Measurements from ENCODE around the gene CLUH. TPM values are rescaled to one million over a fixed set of nuclear protein-coding genes. Genes with fewer than 3 reads are reported as not detected.

CLUH gene
- polyA plus RNA-seq, 2 donors = 65.2 to 85.5 TPM

GRCh38 chr17:2697611-2698162 is 13.9 kb downstream of the CLUH start:
- H3K27me3 ChIP-seq (ENCODE audit: control insufficient read depth in 1 of 2, insufficient read depth in 2 of 2, low read length in 2 of 2) = no peaks in the 10 kb centered on the region
- H3K36me3 ChIP-seq (ENCODE audit: control insufficient read depth in 2 of 2, insufficient read depth in 2 of 2, low read length in 1 of 2) = peaks cover 19 to 80% of the 10 kb centered on the region in 2 donors
- H3K4me1 ChIP-seq (ENCODE audit: control insufficient read depth in 2 of 2, insufficient read depth in 2 of 2, low read length in 1 of 2) = peaks cover 0 to 13% of the 10 kb centered on the region in 2 donors
- H3K4me3 ChIP-seq (ENCODE audit: low read depth in 1 of 2, low read length in 2 of 2) = no peak overlapping the region
- no peaks in the 10 kb centered on the region for H3K9me3 ChIP-seq (ENCODE audit: control insufficient read depth in 2 of 2, insufficient read depth in 1 of 2, low read depth in 1 of 2, low read length in 1 of 2)
- H3K27ac ChIP-seq (ENCODE audit: low read depth in 2 of 2, low read length in 1 of 2) = no peak overlapping the region
- 96% methylated on average over 40 of the region's 40 CpGs for WGBS, 2 donors

- Histone ChIP-seq H3K4me3 (ENCODE audit: low read depth in 1 of 2, low read length in 2 of 2) (no peak overlapping the region), H3K4me1 (ENCODE audit: control insufficient read depth in 2 of 2, insufficient read depth in 2 of 2, low read length in 1 of 2) (peaks cover 0 to 14% of the 10 kb centered on the region in 2 donors), H3K36me3 (ENCODE audit: control insufficient read depth in 2 of 2, insufficient read depth in 2 of 2, low read length in 1 of 2) (peaks cover 16 to 76% of the 10 kb centered on the region in 2 donors), H3K27me3 (ENCODE audit: control insufficient read depth in 1 of 2, insufficient read depth in 2 of 2, low read length in 2 of 2) (no peaks in the 10 kb centered on the region), H3K9me3 (ENCODE audit: control insufficient read depth in 2 of 2, insufficient read depth in 1 of 2, low read depth in 1 of 2, low read length in 1 of 2) (no peaks in the 10 kb centered on the region), H3K27ac (ENCODE audit: low read depth in 2 of 2, low read length in 1 of 2) (no peak overlapping the region)
- WGBS, 2 donors = 85 to 91% methylated on average over 35 to 36 of the region's 36 CpGs
Measured at GRCh38 chr17:2695961-2696760, 15.4 kb downstream of the CLUH start.

- WGBS, 2 donors = 92 to 94% methylated on average over 28 of the region's 28 CpGs
- H3K36me3 ChIP-seq (ENCODE audit: control insufficient read depth in 2 of 2, insufficient read depth in 2 of 2, low read length in 1 of 2) = peaks cover 8 to 70% of the 10 kb centered on the region in 2 donors
- H3K4me3 ChIP-seq (ENCODE audit: low read depth in 1 of 2, low read length in 2 of 2) = no peak overlapping the region
Measured at GRCh38 chr17:2695243-2695960, 16.2 kb downstream of the CLUH start.

GRCh38 chr17:2694381-2695242 is 17.0 kb downstream of the CLUH start:
- H3K4me3 ChIP-seq (ENCODE audit: low read depth in 1 of 2, low read length in 2 of 2) = no peak overlapping the region
- H3K27ac ChIP-seq (ENCODE audit: low read depth in 2 of 2, low read length in 1 of 2) = no peak overlapping the region
- no peaks in the 10 kb centered on the region for H3K9me3 ChIP-seq (ENCODE audit: control insufficient read depth in 2 of 2, insufficient read depth in 1 of 2, low read depth in 1 of 2, low read length in 1 of 2)
- peaks cover 0 to 14% of the 10 kb centered on the region in 2 donors for H3K4me1 ChIP-seq (ENCODE audit: control insufficient read depth in 2 of 2, insufficient read depth in 2 of 2, low read length in 1 of 2)
- H3K36me3 ChIP-seq (ENCODE audit: control insufficient read depth in 2 of 2, insufficient read depth in 2 of 2, low read length in 1 of 2) = peaks cover 6 to 65% of the 10 kb centered on the region in 2 donors
- WGBS, 2 donors = 89 to 90% methylated on average over 41 to 42 of the region's 42 CpGs
- H3K27me3 ChIP-seq (ENCODE audit: control insufficient read depth in 1 of 2, insufficient read depth in 2 of 2, low read length in 2 of 2) = no peaks in the 10 kb centered on the region

More at GRCh38 chr17:2695243-2695960, 16.2 kb downstream of the CLUH start:
- H3K27me3 ChIP-seq (ENCODE audit: control insufficient read depth in 1 of 2, insufficient read depth in 2 of 2, low read length in 2 of 2) = no peaks in the 10 kb centered on the region
- no peaks in the 10 kb centered on the region for H3K9me3 ChIP-seq (ENCODE audit: control insufficient read depth in 2 of 2, insufficient read depth in 1 of 2, low read depth in 1 of 2, low read length in 1 of 2)
- peaks cover 0 to 14% of the 10 kb centered on the region in 2 donors for H3K4me1 ChIP-seq (ENCODE audit: control insufficient read depth in 2 of 2, insufficient read depth in 2 of 2, low read length in 1 of 2)
- H3K27ac ChIP-seq (ENCODE audit: low read depth in 2 of 2, low read length in 1 of 2) = no peak overlapping the region

- Histone ChIP-seq H3K4me1 (ENCODE audit: control insufficient read depth in 2 of 2, insufficient read depth in 2 of 2, low read length in 1 of 2) (peaks cover 0 to 14% of the 10 kb centered on the region in 2 donors), H3K36me3 (ENCODE audit: control insufficient read depth in 2 of 2, insufficient read depth in 2 of 2, low read length in 1 of 2) (peaks cover 6 to 62% of the 10 kb centered on the region in 2 donors), H3K27me3 (ENCODE audit: control insufficient read depth in 1 of 2, insufficient read depth in 2 of 2, low read length in 2 of 2) (no peaks in the 10 kb centered on the region), H3K4me3 (ENCODE audit: low read depth in 1 of 2, low read length in 2 of 2) (no peak overlapping the region), H3K27ac (ENCODE audit: low read depth in 2 of 2, low read length in 1 of 2) (no peak overlapping the region), H3K9me3 (ENCODE audit: control insufficient read depth in 2 of 2, insufficient read depth in 1 of 2, low read depth in 1 of 2, low read length in 1 of 2) (no peaks in the 10 kb centered on the region)
- 80 to 85% methylated on average over 37 of the region's 37 CpGs for WGBS, 2 donors
Measured at GRCh38 chr17:2693561-2694380, 17.8 kb downstream of the CLUH start.

- peaks cover 1 to 54% of the 10 kb centered on the region in 2 donors for H3K36me3 ChIP-seq (ENCODE audit: control insufficient read depth in 2 of 2, insufficient read depth in 2 of 2, low read length in 1 of 2)
- no peaks in the 10 kb centered on the region for H3K27me3 ChIP-seq (ENCODE audit: control insufficient read depth in 1 of 2, insufficient read depth in 2 of 2, low read length in 2 of 2)
Measured at GRCh38 chr17:2692781-2693135, 18.8 kb downstream of the CLUH start.

GRCh38 chr17:2691965-2692780 is 19.4 kb downstream of the CLUH start:
- Histone ChIP-seq H3K27me3 (ENCODE audit: control insufficient read depth in 1 of 2, insufficient read depth in 2 of 2, low read length in 2 of 2) (no peaks in the 10 kb centered on the region), H3K9me3 (ENCODE audit: control insufficient read depth in 2 of 2, insufficient read depth in 1 of 2, low read depth in 1 of 2, low read length in 1 of 2) (no peaks in the 10 kb centered on the region), H3K36me3 (ENCODE audit: control insufficient read depth in 2 of 2, insufficient read depth in 2 of 2, low read length in 1 of 2) (peaks cover 0 to 49% of the 10 kb centered on the region in 2 donors), H3K4me3 (ENCODE audit: low read depth in 1 of 2, low read length in 2 of 2) (no peak overlapping the region), H3K27ac (ENCODE audit: low read depth in 2 of 2, low read length in 1 of 2) (no peak overlapping the region), H3K4me1 (ENCODE audit: control insufficient read depth in 2 of 2, insufficient read depth in 2 of 2, low read length in 1 of 2) (peaks cover 0 to 17% of the 10 kb centered on the region in 2 donors)
- 89 to 94% methylated on average over 55 to 71 of the region's 71 CpGs for WGBS, 2 donors

More at GRCh38 chr17:2692781-2693135, 18.8 kb downstream of the CLUH start:
- 82 to 84% methylated on average over 9 to 14 of the region's 14 CpGs for WGBS, 2 donors
- no peaks in the 10 kb centered on the region for H3K9me3 ChIP-seq (ENCODE audit: control insufficient read depth in 2 of 2, insufficient read depth in 1 of 2, low read depth in 1 of 2, low read length in 1 of 2)
- peaks cover 0 to 17% of the 10 kb centered on the region in 2 donors for H3K4me1 ChIP-seq (ENCODE audit: control insufficient read depth in 2 of 2, insufficient read depth in 2 of 2, low read length in 1 of 2)
- no peak overlapping the region for H3K27ac ChIP-seq (ENCODE audit: low read depth in 2 of 2, low read length in 1 of 2)
- no peak overlapping the region for H3K4me3 ChIP-seq (ENCODE audit: low read depth in 1 of 2, low read length in 2 of 2)

All from esophagus (tissue), 2 donors.